ENCODE data around the gene DTWD2.
"Not testable (repeated sequence)": the region's sequence is repeated elsewhere in the genome, so short reads cannot be mapped to it uniquely, and the experiment has no call there.

The DTWD2 gene

DNA sequence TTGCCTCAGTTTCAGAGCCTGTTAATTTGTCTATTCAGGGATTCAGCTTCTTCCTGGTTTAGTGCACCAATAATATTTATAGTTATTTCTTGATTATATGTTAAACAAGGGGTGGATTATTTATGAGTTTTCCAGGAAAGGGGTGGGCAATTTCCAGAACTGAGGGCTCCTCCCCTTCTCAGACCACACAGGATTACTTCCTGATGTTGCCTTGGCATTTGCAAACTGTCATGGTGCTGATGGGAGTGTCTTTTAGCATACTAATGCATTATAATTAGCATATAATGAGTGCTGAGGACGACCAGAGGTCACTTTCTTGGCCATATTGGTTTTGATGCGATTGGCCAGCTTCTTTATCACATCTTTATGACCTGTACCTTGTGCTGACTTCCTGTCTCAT, 6.2 kb upstream of the DTWD2 start:
- no peak for DNase-seq

DNA sequence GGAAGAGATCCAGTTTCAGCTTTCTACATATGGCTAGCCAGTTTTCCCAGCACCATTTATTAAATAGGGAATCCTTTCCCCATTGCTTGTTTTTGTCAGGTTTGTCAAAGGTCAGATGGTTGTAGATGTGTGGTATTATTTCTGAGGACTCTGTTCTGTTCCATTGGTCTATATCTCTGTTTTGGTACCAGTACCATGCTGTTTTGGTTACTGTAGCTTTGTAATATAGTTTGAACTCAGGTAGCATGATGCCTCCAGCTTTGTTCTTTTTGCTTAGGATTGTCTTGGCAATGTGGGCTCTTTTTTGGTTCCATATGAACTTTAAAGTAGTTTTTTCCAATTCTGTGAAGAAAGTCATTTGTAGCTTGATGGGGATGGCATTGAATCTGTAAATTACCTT, 4.8 kb upstream of the DTWD2 start:
- DNase-seq, result not testable (repeated sequence)

DNA sequence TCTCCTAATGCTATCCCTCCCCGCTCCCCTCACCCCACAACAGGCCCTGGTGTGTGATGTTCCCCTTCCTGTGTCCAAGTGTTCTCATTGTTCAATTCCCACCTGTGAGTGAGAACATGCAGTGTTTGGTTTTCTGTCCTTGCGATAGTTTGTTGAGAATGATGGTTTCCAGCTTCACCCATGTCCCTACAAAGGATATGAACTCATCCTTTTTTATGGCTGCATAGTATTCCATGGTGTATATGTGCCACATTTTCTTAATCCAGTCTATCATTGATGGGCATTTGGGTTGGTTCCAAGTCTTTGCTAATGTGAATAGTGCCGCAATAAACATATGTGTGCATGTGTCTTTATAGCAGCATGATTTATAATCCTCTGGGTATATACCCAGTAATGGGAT, 3.7 kb upstream of the DTWD2 start:
- not testable (repeated sequence) for DNase-seq

DNA sequence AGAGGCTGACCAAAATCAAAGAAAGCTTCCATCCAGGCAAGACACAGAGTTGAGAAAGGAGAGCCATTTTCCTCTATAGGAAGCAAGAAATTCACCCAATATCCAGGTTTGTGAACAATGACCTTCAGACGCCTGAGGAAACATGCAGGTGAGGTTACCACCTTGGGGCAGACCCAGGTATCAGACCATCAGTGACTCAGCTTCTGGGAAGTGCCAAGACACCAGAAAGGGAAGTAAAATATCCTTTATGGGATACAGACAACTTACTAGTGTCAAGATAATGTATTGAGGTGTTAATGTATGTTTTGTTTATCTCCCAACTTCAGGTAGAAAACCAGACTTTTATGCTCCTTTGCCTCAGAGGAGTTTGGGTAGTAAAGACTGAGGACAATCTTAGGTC, 2.2 kb upstream of the DTWD2 start:
- no peak for DNase-seq

DNA sequence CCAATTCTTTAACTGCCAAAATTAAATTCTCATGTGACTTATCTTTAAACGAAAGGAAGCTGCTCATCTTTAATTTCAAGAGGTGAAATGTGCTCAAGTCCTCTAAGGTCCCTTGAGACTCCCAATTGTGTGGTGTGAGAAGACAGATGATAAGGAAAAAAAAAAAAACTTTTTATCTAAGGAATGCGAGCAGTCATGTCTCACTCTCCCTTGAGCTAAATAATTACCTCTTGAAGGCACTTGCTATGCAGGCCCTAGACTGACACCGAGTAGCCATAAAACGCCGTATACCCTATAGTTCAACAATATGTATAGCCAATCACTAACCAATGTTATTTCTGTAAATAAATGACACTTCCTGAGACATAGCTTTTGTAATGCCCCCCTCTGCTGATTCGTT, 1.5 kb upstream of the DTWD2 start:
- no peak for DNase-seq

DNA sequence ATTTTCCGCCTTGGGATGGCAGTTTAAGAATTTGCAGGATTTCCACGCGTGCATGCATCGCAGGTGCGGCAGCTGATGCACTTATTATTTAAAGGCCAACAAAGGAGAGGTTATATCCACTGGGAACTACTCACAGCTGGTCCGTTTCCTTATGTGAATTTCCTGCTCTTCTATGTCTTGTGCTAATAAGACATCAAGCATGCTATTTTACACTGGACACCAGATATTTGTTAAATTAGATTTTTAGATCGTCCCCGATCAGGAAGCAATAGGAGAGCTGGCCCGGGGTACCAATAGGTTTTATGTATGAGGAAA, 476 bp upstream of the DTWD2 start:
- DNase-seq, result no peak

DNA sequence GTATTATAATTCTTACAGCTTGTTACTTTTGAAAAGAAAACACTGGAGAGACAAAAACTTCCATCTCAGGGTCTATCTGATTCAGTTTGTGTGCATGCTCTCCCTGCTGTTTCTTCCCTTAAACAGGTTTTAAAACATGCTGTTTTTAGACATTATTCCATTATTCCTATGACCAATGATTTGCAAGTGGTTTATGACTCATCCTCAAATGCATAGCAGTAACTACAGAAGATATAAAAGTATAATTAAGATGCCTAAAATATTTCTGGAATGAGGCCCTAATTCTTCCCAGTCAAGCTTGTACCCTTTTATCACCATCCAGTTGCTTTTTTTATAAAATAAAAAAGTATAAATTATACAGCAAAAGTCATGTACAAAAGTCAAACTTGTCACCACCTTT, 3.7 kb downstream of the DTWD2 start:
- no peak for DNase-seq

DNA sequence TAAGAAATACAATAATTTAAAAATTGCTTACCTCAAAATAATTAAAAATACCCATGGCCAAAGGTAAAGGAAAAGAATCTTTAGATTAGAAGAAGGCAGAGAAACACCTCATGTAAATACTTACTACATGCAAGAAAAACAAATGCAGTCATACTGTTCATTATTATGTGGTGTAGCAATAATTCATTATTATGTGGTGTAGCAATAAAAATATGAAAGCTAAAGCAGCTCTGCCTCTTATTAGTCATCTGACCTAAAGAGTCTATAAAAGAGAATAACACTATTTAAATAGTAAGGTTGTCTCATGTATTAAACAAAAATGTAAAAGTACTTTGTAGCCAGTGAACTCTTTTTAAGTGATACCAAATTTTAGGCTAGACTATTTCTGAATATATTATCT, 6.6 kb downstream of the DTWD2 start:
- no peak for DNase-seq

DNA sequence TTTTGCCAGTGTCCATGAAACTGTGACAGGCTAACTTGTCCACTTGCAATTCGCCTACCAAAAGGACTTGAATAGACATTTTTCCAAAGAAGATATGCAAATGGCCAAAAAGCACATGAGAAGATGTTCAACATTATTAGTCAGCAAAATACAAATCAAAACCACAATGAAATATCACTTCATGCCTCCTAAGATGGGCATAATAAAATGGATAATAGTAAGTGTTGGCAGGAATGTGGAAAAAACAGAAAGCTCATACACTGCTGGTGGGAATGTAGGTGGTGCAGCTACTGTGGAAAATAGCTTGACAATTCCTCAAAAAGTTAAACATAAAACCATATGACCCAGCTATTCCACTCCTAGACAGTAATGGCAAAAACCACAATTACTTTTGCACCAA, 7.9 kb downstream of the DTWD2 start:
- no peak for DNase-seq

DNA sequence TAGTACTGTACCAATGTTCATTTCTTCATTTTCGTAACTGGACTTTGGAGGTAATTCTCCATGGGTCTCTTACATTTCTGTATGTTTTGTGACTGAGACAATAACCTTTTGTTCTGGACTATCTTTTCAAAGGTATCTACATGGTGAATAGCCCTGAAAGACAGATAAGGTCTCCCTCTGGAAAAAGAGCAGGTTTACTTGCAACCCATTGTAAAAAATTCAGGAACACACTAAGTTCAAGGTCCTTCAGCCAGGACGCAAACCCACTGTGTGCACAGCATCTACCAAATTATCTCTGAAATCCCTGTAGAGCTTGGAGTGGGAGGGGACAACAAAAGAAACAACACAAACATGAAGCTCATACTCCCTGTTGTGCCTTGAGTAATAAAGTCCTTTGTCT, 8.3 kb downstream of the DTWD2 start:
- no peak for DNase-seq

DNA sequence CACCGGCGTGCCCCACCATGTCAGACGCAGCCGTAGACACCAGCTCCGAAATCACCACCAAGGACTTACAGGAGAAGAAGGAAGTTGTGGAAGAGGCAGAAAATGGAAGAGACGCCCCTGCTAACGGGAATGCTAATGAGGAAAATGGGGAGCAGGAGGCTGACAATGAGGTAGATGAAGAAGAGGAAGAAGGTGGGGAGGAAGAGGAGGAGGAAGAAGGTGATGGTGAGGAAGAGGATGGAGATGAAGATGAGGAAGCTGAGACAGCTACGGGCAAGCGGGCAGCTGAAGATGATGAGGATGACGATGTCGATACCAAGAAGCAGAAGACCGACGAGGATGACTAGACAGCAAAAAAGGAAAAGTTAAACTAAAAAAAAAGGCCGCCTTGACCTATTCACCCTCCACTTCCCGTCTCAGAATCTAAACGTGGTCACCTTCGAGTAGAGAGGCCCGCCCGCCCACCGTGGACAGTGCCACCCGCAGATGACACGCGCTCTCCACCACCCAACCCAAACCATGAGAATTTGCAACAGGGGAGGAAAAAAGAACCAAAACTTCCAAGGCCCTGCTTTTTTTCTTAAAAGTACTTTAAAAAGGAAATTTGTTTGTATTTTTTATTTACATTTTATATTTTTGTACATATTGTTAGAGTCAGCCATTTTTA, 14.4 kb downstream of the DTWD2 start:
- not testable (repeated sequence) for DNase-seq

DNA sequence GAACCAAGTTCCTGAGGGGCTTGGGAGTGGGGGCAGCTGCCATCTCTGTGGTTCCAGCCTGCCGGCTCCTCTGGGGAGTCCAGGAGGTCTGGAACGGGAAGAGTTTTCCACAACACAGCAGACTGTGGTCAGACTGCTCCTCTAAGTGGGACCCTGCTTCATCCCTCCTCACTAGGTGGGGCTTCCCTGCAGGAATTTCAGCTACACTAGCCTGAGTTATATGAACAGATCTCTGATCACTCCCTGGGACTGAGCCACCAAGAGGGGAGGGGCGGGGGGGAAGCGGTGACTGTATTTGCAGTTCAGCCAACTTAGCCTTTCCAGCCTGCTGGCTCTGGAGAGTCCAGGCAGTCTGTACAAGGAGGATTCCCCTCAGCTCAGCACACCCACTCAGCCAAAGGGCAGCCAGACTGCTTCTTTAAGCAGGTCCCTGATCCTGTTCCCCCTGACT, 19.4 kb downstream of the DTWD2 start:
- DNase-seq, result no peak

DNA sequence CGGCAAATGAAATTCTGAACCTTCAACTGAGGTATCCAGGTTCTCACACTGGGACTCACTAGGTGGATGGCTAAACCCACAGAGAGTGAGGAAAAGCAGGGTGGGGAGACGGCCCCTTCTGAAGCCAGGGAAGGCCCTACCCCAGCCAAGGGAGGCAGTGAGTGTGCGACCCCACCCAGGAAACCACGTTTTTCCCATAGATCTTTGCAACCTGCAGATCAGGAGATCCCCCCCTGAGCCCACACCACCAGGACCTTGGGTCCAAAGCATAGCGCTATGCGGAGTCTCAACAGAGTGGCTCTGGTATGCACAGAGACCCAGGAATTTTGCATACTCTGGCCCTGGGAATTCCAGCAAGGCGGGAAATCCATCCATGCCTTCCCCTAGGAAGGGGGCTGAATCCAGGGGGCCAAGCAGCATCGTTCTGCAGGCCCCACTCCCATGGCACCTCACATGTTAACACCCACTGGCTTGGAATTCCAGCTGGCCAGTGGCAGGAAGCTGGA, 19.9 kb downstream of the DTWD2 start:
- no peak for DNase-seq

DNA sequence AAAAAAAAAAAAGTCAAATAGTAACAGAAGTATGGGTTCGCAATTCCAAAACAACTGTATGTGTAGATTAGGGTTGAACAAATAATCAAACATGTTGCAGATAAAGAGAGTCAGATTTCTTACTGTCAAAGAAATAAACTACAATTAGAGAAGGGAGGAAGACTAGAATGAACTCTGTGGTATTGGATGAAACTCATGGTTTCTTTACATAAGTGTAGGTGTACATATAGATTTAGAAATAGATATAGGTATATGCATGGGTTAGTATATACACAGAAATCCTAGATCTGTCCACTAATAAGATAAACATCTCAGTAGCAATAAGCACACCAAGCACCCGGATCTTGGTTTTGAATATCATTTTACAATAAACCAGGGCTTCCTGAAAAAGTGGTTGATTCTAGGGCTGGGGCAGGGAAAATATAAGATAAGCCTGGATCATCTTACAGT, 21.3 kb downstream of the DTWD2 start:
- no peak for DNase-seq

DNA sequence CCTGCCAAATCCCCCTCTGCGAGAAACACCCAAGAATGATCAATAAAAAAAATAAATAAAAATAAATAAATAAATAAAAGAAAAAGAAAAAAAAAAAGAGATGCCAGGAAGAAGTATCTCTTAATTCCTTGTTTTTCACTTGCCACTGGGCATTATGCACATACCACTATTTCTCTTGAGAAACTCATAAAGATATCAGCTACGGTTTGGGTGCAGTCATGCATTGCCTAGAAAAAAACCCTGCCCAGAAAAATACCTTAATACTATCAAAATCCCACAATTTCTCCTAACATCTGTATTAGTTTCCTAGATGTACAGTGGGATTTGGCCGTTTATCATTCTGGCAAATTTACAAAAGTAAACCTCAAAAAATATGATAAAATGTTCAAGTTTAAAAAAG, 22.5 kb downstream of the DTWD2 start:
- no peak for DNase-seq

DNA sequence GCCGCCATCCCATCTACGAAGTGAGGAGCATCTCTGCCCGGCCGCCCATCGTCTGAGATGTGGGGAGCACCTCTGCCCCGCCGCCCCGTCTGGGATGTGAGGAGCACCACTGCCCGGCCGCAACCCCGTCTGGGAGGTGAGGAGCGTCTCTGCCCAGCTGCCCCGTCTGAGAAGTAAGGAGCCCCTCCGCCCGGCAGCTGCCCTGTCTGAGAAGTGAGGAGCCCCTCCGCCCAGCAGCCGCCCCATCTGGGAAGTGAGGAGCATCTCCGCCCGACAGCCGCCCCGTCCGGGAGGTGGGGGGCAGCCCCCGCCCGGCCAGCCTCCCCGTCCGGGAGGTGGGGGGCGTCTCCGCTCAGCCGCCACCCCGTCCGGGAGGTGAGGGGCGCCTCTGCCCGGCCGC, 23.4 kb downstream of the DTWD2 start:
- not testable (repeated sequence) for DNase-seq

DNA sequence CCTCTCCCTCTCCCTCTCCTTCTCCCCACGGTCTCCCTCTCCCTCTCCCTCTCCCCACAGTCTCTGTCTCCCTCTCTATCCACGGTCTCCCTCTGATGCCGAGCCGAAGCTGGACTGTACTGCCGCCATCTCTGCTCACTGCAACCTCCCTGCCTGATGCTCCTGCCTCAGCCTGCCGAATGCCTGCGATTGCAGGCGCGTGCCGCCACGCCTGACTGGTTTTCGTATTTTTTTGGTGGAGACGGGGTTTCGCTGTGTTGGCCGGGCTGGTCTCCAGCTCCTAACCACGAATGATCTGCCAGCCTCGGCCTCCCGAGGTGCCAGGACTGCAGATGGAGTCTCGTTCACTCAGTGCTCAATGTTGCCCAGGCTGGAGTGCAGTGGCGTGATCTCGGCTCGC, 24.0 kb downstream of the DTWD2 start:
- DNase-seq, result not testable (repeated sequence)

DNA sequence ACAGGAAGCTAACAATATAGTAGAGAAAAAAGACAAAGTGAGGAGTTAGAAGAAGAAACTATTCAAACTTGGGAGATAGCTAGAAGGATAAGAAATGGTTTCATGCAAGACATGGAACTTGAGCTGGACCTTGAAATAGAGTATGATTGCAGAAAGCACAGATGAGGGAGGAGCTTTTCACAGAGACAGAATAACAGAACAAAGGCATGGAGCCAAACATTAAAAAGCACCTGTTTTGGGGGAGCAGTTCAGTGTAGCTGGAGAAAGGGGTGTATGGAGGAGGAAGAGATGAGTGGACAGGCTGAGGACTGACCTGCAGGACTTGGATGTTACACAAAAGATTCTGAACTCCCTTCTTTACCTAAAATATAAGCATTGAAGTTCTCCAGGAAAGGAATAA, 25.2 kb downstream of the DTWD2 start:
- no peak for DNase-seq

DNA sequence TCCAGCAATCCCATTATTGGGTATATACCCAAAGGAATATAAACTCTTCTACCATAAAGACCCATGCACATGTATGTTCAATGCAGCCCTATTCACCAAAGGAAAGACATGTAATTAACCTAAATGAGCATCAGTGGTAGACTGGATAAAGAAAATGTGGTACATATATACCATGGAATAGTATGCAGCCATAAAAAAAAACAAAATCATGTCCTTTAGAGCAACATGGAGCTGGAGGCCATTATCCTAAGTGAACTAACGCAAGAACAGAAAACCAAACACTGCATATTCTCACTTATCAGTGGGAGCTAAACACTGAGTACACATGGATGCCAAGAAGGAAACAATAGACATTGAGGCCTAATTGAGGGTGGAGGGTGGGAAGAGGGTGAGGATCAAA, 27.8 kb downstream of the DTWD2 start:
- no peak for DNase-seq

DNA sequence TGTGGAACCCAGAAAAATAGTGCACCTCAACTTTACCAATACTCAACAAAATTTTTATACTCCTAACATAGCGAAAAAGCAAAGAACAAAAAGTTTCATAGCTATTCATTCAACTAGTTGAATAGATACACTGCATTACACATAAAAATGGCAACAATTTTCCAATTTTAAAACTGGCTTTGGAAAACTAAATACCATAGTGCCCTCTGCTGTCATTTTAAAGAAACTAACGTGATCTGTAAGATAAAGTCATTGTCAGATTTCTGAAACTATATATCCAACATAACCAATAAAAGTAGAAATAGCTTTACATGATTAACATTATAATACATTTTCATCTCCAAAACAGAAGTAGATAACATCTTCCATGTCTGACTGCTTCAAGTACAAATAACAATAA, 31.6 kb downstream of the DTWD2 start:
- DNase-seq, result no peak

DNA sequence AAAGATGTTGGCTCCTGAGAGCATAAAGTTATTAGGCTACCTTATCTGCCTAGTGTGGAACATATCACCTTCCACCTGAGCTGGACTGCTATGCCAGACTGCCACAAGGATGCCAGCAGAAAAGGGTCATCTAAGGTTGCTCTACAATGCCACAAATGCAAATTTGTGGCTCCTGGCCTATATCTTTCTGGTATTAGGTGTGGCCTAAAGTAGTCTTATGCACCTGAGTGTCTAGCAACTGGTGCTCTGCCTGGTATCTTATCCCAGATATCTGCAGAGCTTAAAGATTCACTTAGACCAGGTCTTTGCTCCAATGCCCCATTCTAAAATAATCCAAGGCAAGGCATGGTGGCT, 34.7 kb downstream of the DTWD2 start:
- no peak for DNase-seq

DNA sequence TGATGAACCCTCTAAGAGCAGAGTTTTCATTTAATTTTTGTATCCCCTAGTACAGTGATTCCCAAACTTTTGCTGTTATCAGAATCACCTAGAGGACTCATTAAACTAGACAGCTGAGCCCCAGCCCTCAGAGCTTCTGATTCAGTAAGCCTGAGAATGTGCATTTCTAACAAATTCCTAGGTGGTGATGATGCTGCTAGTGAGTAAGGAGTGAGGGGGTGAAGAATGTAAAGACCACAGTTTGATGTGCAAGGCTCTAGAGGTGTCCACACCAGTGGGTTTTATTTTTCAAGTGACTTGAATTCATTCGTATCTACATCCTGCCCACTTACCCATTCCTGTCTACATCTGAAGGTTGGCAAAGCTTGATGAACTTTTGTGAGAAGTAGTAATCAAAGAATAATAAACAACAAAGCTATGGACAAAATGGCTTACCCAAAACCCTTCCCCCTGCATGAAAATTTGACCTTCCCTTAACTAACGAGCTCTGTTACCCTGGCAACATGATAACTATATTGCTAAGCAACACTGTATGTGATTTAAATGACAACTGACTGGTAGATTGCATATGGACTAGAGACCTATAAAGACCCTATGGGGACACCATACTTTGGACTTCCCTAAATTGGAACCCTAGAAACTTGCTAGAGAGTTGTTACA, 35.2 kb downstream of the DTWD2 start:
- no peak for DNase-seq

DNA sequence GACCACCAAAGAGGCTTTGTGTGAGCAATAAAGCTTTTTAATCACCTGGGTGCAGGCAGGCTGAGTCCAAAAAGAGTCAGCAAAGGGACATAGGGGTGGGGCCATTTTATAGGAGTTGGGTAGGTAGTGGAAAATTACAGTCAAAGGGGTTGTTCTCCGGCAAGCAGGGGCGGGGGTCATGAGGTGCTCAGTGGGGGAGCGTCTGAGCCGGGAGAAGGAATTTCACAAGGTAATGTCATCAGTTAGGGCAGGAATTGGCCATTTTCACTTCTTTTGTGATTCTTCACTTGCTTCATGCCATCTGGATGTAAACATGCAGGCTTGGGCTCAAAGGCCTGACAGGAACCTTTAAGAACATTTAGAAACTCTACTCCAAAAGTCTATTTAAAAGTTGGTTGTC, 36.0 kb downstream of the DTWD2 start:
- not testable (repeated sequence) for DNase-seq

DNA sequence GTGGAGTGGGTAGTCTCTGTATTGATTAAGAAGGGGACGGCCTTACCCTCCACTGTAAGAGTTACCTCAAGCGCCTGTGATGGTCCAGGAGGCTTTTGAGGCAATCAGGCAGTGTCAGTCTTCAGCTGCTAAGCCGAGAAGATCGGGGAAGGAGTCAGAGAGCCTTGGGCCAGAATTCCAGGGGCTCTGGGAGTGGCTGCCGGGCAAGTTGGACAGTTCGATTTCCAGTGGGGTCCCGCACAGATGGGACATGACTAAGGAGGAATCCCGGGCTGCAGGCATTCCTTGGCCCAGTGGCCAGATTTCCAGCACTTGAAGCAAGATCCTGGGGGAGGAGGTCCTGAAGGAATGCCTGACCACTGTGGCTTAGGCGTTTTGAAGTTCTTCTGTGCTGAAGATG, 38.0 kb downstream of the DTWD2 start:
- not testable (repeated sequence) for DNase-seq

All from GDM1 (cell line).